GM21423 (cell line): Measurements from ENCODE around the gene ERG28.
"Not testable (repeated sequence)": the region's sequence is repeated elsewhere in the genome, so short reads cannot be mapped to it uniquely, and the experiment has no call there.

Experiments
- ATAC-seq: cut with Tn5 transposase; IDR thresholded peaks from one replicate; pipeline ENCODE4 v1.9.1; 2021; ENCODE audit warnings: mild to moderate bottlenecking, moderate library complexity; ENCODE audit not compliant: unreplicated experiment

The ERG28 gene

DNA sequence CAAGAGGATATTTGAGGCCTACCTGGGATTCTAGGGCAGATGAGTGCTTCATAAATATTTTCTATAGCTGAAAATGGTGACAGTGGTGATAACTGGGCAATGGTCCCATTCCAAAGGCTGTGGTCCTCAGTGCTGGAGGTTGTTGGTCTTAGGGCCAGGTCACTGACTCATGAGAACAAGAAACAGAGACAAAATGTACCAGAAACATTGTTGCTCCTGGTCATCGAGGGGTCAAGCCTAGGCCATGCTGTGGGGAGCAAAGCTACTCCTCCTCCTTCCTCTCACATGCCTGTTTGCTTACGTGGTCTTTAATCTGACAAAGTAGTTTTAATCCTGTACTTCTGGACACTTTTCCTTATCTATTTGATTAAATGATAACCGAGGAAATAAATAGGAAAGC is 33.8 kb downstream of the ERG28 start:
- ATAC-seq: no peak

DNA sequence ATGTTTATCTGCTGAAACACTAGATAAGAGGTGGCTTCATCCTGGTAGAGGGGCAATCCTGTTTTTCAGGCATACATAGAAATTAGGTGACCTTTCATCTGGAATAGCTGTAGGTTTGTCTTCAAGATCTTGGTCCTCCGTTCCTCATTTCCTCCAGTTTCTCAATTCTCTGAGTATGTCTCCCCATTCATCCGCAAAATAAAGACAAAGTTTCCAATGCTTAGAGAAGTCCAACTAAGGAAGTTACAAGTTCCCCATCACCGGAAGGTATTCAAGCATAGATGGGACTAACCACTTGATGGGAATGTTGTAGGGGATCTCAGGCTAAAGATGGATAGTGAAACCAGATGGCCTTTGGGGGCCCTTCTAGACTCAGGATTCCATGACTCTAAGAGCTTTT is 34.3 kb downstream of the ERG28 start:
- no peak for ATAC-seq

- no peak for ATAC-seq
These were observed 35.6 kb downstream of the ERG28 start for GRCh38 chr14:75625034-75625433.

DNA sequence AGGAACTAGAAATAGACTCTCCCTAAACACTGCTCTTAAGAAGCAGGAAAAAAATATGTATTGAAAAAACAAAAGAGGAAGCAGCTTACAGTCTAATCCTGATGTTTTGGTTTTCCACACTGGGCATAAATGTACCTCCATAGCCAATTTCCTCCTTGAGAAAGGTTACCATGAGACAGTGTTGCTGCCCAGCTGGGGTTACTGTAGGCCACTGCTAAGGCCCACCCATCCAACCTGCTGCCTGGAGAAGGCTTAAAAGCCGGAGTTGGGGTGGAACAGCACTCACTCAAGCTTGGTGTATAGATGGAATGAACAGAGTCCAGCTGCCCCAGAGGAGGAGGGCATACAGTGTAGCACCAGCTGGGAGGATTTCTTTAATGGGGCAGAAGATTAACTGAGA is 41.1 kb downstream of the ERG28 start:
- no peak for ATAC-seq

DNA sequence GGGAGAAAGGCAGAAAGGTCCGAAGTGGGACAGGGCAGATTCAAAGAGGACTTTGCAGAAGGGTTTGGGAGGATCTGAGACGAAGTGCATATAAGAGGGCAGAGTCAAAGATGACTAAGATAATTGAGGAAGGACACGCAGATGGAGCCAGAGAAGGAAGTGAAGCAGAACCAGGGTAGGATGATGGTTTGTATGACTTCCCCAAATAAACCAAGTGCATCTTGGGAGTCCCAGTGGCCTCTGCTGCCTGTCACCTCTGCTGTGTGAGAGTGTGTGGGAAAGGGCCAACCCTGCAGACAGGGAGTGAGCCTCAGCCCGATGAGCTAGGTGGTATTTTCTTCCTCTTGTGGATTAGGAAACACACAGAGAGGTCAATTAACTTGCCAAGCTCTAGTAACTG is 45.5 kb downstream of the ERG28 start:
- no peak for ATAC-seq

GRCh38 chr14:75614179-75614578 is 46.5 kb downstream of the ERG28 start:
- ATAC-seq: no peak

GRCh38 chr14:75612157-75612556 is 48.5 kb downstream of the ERG28 start:
- ATAC-seq: no peak

DNA sequence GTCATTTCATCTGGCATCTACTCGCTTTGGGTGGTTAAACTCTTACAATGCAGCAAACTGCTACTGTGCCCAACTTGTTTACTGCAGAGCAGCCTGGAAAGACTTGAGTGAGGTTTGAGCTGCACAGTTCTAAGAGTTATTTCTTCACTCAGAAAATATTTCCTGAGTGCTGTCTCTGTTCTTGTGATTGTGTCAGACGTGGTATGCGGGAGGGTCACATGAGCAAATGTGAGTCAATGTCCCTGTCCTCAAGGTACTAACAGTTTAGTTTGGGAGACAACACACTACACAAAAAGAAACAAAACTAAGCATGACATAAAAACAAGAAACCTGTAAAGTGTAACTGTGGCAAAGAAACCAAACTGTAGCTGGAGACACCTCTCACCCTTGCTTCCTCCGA is 49.8 kb downstream of the ERG28 start:
- no peak for ATAC-seq

GRCh38 chr14:75609606-75610475 is 50.8 kb downstream of the ERG28 start:
- no peak for ATAC-seq

DNA sequence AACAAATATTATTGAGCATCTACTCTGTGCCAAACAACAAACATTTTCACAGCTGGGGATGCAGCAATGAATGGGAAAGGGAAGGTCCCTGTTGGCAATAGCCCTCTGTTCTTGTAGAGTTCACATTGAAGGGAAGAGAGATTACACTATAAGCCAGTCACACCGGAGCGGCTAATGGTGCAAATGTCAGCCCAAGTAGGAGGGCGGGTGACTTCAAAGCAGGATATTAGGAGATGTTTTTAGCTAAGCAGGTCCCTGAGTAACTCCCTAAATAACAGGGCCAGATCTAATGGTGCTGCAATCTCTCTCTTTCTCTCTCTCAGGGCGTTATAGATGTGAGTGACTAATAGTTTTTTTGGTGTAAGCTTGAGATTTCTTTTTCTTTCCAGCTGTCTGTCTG is 51.6 kb downstream of the ERG28 start:
- ATAC-seq: no peak

- no peak for ATAC-seq
These were observed 52.6 kb downstream of the ERG28 start for GRCh38 chr14:75607842-75608640.

DNA sequence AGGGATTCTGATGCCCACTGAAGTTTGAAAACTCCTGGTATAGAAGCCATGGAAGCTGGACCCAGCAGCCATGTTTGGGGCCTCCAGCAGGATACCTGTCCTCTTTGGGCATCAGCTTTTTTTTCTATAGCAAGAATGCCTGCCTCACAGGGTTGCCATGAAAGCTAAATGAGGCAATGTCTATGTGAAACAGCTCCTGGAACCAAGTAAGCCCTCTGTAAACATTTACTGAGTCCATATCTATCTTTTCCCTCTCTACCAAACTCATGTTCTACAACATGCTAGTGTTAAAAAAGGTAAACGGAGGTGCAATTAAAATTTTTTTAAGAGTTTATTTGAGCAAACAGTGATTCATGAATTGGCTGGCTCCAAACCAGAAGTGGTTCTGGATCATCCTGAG is 53.6 kb downstream of the ERG28 start:
- no peak for ATAC-seq

DNA sequence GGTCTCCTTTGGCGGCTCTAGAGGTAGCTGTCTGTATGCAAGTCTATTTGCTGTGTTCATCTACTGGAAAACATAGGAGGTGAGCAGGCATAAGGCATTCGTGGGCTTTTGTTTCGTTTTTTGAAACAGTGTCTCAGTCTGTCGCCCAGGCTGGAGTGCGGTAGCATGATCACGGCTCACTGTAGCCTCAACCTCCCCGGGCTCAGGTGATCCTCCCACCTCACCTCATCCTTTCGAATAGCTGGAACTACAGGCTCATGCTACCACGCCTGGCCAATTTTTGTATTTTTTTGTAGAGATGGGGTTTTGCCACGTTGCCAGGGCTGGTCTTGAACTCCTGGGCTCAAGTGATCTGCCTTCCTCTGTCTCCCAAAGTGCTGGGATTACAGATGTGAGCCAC is 54.8 kb downstream of the ERG28 start:
- no peak for ATAC-seq

DNA sequence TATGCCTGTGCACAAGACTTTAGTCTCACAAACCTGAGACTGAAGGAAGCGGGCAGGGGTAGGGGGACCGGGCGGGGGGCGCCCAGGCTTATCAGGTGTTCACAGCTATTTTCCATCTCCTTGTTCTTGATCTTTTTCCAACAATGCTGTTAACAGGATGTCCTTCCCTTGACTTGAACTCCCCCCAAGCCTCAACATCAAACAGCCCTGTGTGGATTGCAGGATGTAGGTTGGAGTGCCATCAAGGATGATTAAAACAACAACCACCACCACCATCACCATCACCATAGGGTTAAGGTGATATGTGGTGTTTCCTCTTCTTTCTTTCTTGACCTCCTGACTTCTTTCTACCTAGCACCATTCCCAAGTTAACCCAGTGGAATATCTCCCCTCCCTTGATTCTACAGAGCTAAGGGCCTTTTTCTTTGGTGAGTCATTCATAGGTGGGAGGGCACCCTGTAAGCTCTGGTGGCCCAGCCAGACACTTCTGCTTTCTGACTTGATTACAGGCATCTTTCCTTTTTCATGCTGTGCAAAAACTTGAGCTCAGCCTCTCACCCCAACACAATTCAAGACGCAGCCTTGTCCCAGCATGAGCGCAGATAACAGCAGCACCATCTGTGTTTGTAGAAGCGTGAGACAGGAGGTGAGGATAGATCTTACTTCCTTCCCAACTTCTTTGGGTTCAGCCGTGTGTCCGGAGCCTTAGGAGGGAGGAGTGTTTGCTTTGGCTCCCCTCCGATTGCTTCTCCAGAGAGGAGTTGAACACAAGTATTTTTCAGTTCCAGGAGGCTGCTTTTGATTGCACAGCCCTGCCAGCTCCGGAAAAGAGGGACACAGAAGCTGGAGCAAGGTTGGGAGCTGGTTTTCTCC is 55.5 kb downstream of the ERG28 start:
- ATAC-seq: no peak

DNA sequence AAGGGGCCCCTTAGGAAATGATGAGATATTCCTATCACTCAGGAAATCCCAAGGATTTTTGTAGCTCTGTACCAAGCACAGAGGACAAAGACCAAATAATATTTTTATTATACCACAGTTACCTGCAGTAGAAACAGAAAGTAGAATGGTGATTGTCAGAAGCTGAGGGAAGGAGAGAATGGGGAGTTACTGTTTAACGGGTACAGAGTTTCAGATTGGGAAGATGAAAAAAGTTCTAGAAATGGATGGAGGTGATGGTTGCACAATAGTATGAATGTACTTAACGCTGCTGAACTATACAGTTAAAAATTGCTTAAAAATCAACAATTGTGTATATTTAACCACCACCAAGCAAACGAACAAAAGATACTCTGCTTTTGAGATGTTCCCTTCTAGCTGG is 58.2 kb downstream of the ERG28 start:
- no peak for ATAC-seq

DNA sequence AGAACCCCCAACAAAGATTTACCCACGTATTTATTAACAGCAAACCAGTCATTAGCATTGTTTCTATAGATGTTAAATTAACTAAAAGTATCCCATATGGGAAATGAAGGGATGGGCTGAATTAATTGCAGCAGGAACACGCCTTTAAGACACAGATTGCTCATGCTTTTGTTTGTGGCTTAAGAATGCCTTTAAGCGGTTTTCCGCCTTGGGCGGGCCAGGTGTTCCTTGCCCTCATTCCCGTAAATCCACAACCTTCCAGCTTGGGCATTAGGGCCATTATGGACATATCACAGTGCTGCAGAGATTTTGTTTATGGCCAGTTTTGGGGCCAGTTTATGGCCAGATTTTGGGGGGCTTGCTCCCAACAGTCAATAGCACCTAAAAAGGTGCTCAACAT is 59.6 kb downstream of the ERG28 start:
- not testable (repeated sequence) for ATAC-seq

- ATAC-seq: not testable (repeated sequence)
These were observed 60.6 kb downstream of the ERG28 start for GRCh38 chr14:75600100-75600499.
